Neural crest cell (in vitro differentiated cells): ENCODE results near the gene CDKN1A. TPM values are rescaled to one million over a fixed set of nuclear protein-coding genes. Genes with fewer than 3 reads are reported as not detected.

Experiments used
- DNase-seq: peaks from one replicate; pipeline ENCODE4 v3.0.0; 2021; ENCODE audit warnings: low read depth, mixed read lengths, low spot score
- H3K27ac Mint-ChIP-seq: one replicate; pipeline ENCODE4 v1.8.0; 2021; ENCODE audit warnings: mild to moderate bottlenecking, mixed read lengths; ENCODE audit not compliant: unreplicated experiment
- H3K27me3 Mint-ChIP-seq: 2 replicates; pipeline ENCODE4 v1.8.0; 2021; ENCODE audit warnings: low read depth, mild to moderate bottlenecking, mixed read lengths
- H3K36me3 Mint-ChIP-seq: 2 replicates; pipeline ENCODE4 v1.8.0; 2021; ENCODE audit warnings: low read depth, mild to moderate bottlenecking, mixed read lengths
- H3K4me1 Mint-ChIP-seq: 2 replicates; pipeline ENCODE4 v1.8.0; 2021; ENCODE audit warnings: mixed read lengths
- H3K4me3 Mint-ChIP-seq: one replicate; pipeline ENCODE4 v1.8.0; 2021; ENCODE audit warnings: mild to moderate bottlenecking, mixed read lengths
- H3K9me3 Mint-ChIP-seq: 2 replicates; pipeline ENCODE4 v1.8.0; 2021; ENCODE audit warnings: mixed read lengths
- total RNA-seq: library from RNA; stranded (reverse); gene quantifications from 2 replicates; pipeline ENCODE4 v1.2.1, GENCODE V29; 2021
- TF ChIP-seq, protein P1 (sequence below): fragments of 200-600 bp; sonication (generic); conservative IDR thresholded peaks from 2 replicates; pipeline ENCODE4 v1.5.0; 2021; ENCODE audit warnings: antibody characterized with exemption, mild to moderate bottlenecking

The CDKN1A gene
- total RNA-seq, 1 donor from 2014 or later = 12.5 TPM

DNA sequence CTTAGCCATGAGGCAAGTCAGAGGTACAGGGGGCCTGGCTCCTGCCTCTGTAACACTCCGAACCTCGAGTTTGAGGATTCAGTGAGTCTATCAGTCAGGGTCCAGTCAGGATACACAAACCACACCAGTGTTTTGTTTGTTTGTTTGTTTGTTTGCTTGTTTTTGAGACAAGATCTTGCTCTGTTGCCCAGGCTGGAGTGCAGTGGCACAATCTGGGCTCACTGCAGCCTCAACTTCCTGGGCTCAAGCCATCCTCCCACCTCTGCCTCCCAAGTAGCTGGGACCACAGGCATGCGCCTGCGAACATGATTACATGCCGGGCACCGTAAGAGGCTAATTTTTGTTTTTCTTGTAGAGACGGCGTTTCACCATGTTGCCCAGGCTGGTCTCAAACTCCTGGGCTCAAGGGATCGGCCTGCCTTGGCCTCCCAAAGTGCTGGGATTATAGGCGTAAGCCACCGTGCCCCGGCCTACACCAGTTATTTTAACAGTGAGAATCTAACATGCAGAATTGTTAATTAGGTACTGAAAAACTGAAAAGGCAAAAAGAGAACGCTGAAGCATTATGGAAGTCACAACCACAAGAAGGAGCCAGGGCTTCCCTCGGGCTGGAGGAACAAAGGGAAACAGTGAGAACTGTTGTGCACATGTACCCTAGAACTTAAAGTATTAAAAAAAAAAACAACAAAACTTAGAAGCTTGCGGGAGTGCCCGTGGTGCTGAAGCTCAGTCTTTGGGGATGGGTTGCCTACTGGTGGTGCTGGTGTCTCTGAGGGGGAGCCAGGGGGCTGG lies 44.0 kb upstream of the CDKN1A start:
- H3K4me1 Mint-ChIP-seq = peaks cover 17% of the 10 kb centered on the region
- TF ChIP-seq, protein P1, sequence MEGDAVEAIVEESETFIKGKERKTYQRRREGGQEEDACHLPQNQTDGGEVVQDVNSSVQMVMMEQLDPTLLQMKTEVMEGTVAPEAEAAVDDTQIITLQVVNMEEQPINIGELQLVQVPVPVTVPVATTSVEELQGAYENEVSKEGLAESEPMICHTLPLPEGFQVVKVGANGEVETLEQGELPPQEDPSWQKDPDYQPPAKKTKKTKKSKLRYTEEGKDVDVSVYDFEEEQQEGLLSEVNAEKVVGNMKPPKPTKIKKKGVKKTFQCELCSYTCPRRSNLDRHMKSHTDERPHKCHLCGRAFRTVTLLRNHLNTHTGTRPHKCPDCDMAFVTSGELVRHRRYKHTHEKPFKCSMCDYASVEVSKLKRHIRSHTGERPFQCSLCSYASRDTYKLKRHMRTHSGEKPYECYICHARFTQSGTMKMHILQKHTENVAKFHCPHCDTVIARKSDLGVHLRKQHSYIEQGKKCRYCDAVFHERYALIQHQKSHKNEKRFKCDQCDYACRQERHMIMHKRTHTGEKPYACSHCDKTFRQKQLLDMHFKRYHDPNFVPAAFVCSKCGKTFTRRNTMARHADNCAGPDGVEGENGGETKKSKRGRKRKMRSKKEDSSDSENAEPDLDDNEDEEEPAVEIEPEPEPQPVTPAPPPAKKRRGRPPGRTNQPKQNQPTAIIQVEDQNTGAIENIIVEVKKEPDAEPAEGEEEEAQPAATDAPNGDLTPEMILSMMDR = no peak
- no peaks in the 10 kb centered on the region for H3K27me3 Mint-ChIP-seq
- H3K9me3 Mint-ChIP-seq = no peaks in the 10 kb centered on the region
- H3K27ac Mint-ChIP-seq = no peak overlapping the region
- H3K36me3 Mint-ChIP-seq = no peaks in the 10 kb centered on the region
- DNase-seq = no peak
- H3K4me3 Mint-ChIP-seq = no peak overlapping the region

DNA sequence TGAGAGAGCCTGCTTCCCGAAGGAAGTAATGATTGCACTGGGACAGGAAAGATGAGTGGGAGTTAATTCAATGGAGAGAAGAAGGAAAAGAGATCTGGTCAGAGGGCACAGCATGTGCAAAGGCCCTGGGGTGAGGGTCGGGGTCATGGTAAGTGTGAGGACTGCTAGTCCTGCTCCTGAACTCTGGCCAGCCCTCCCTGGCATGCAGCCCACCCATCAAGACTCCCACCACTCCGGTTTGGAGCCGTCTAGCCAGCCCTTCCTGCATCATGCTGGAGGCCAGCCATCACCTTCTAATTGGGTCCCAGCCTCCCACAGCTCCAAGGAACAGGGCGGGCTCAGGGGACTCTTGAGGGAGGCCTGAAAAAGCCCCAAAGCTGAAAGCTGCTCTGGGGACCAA lies 42.2 kb upstream of the CDKN1A start:
- H3K36me3 Mint-ChIP-seq = no peaks in the 10 kb centered on the region
- TF ChIP-seq, protein P1 = no peak
- DNase-seq = no peak
- H3K4me3 Mint-ChIP-seq = no peak overlapping the region
- H3K9me3 Mint-ChIP-seq = no peaks in the 10 kb centered on the region
- H3K27me3 Mint-ChIP-seq = no peaks in the 10 kb centered on the region
- H3K27ac Mint-ChIP-seq = no peak overlapping the region
- H3K4me1 Mint-ChIP-seq = peaks cover 20% of the 10 kb centered on the region

DNA sequence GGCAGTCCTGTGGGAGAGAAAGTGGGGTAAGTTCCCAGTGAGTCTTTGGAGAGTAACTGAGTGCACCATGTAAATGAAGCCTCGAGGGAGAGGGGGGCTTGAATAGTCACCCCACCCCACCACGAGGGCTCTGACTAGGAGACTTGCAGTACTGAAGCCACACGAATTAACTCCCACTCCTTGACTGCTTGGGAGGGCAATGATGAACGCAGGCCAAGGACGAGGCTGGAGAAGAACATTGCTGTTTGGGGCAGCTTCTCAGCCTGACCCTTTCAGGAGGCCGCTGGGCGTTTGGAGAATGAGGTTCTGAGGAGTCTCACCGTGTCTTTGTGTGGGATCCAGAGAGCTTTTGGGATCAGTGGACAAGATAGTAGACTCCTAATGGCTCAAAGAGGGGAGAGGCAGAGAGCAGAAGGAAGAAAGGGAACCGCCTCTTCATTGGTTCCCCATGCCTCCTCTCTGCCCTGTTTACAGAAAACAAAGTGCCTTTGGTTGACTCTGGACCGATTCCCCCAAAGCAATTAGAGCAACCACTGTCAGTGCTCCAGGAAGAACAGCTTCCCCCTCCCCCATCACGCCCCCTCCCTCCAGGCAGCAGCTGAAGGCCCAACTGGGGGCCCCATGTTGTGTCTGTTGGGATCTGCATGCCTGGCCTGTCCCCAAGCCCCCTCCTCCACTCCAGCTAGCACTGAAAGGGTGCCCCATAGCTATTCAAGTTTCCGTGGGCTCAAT lies 41.7 kb upstream of the CDKN1A start:
- H3K4me3 Mint-ChIP-seq = no peak overlapping the region
- no peak for DNase-seq
- H3K36me3 Mint-ChIP-seq = no peaks in the 10 kb centered on the region
- no peak overlapping the region for H3K27ac Mint-ChIP-seq
- H3K9me3 Mint-ChIP-seq = no peaks in the 10 kb centered on the region
- peaks cover 26% of the 10 kb centered on the region for H3K4me1 Mint-ChIP-seq
- no peaks in the 10 kb centered on the region for H3K27me3 Mint-ChIP-seq
- TF ChIP-seq, protein P1 = no peak

DNA sequence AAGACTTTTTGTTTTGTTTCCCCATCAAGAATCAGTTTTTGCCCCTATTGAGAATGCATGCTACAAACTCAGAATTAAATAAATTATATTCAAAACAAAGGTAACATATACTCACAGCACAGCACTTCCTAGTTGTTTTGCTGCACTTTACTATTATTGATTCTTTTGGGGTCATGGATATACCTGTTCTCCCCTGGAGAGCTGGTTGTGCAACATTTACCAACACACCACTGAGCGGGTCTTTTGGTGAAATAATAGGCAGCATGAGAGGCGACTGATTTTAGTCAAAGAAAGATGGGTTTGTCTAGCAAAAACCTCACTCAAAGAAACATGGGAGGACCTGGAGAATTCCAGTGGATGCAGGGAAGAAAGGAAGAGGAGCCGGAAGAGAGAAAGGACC lies 39.9 kb upstream of the CDKN1A start:
- no peak for DNase-seq
- Mint-ChIP-seq H3K36me3 (no peaks in the 10 kb centered on the region), H3K4me3 (no peak overlapping the region), H3K9me3 (no peaks in the 10 kb centered on the region), H3K27ac (no peak overlapping the region), H3K27me3 (no peaks in the 10 kb centered on the region), H3K4me1 (peaks cover 26% of the 10 kb centered on the region)
- TF ChIP-seq, protein P1 = no peak

DNA sequence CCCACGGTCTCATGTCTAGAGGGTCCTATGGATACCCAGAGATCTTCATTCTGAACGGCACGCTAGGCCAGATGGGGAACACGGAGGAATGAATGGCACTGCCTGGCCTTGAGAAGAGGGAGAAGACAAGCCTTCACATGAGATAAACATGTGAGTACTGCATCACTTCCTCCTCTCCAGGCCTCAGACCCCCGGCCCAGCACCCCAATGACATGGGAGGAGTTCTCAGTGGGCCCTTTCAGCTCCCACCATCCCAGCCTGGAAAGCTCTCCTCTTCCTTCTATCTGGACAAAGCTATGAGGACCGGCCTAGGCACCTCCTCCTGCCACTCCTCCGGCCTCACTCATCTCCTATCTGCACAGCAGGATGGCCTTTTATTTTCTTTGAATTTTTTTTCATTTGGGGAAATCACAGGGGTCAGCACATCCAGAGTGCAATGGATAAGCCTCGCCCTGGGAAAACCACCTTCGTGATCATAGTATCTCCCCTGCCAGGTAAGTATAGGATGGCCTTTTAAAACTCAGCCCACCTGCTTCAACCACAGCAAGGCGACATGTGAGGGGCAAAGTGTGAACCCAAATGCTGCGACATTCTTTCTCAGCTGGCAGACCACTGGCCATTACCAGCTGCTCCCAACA lies 39.2 kb upstream of the CDKN1A start:
- Mint-ChIP-seq H3K36me3 (no peaks in the 10 kb centered on the region), H3K9me3 (no peaks in the 10 kb centered on the region)

More for the DNA sequence above, 39.2 kb upstream of the CDKN1A start:
- no peaks in the 10 kb centered on the region for H3K27me3 Mint-ChIP-seq
- H3K27ac Mint-ChIP-seq = no peak overlapping the region
- H3K4me1 Mint-ChIP-seq = peaks cover 26% of the 10 kb centered on the region
- H3K4me3 Mint-ChIP-seq = no peak overlapping the region
- DNase-seq = no peak
- TF ChIP-seq, protein P1 = no peak
